ENCODE measurements around the gene ZNF524. TPM values are rescaled to one million over a fixed set of nuclear protein-coding genes. Genes with fewer than 3 reads are reported as not detected.
A peak's percentile ranks its signal among the peaks of the same experiment; 100 is the strongest.
"Not testable (repeated sequence)": the region's sequence is repeated elsewhere in the genome, so short reads cannot be mapped to it uniquely, and the experiment has no call there.

ZNF524 gene, protein sequence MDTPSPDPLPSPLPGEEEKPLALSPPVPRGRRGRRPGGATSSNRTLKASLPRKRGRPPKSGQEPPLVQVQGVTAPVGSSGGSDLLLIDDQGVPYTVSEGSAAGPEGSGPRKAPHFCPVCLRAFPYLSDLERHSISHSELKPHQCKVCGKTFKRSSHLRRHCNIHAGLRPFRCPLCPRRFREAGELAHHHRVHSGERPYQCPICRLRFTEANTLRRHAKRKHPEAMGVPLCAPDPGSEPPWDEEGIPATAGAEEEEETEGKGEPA
- total RNA-seq: 9.6 TPM

- Histone ChIP-seq H3K27me3 (ENCODE audit: insufficient read depth, low read length) (no peaks in the 10 kb centered on the region), H3K4me1 (ENCODE audit: insufficient read depth, low read length) (peaks cover 26% of the 10 kb centered on the region), H3K9me3 (ENCODE audit: low read depth, low read length) (no peaks in the 10 kb centered on the region), H3K4me3 (ENCODE audit: low read length) (peak within 1 kb of the TSS; percentile 94)
Measured at GRCh38 chr19:55599842-55600661, at the start of gene ZNF524. Gene ZNF524, plus strand, starts transcription at chr19:55600288. Its CDS starts 1,825 bp downstream, at chr19:55602113.

- H3K4me1 ChIP-seq (ENCODE audit: insufficient read depth, low read length): no peaks in the 10 kb centered on the region
- no peaks in the 10 kb centered on the region for H3K27me3 ChIP-seq (ENCODE audit: insufficient read depth, low read length)
- no peaks in the 10 kb centered on the region for H3K9me3 ChIP-seq (ENCODE audit: low read depth, low read length)
- no peak overlapping the region for H3K4me3 ChIP-seq (ENCODE audit: low read length)
Measured at GRCh38 chr19:55550321-55550650, 49.8 kb upstream of the ZNF524 start.

DNA sequence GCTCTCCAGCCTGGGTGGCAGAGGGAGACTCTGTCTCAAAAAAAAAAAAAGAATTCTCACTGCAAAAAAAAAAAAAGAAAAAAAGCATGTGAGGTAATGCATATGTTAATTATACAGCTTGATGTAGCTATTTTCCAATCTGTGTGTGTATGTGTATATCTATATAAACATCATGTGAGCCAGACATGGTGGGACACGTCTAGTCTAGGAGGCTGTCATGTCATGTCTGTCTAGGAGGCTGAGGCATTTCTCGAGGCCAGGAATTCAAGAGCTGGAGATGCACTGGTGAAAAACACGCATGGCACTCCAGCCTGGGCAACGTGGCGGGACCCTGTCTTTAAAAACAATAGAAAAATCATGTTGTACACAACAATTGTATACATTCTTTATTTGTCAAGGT is 47.9 kb upstream of the ZNF524 start:
- H3K27me3 ChIP-seq (ENCODE audit: insufficient read depth, low read length): no peaks in the 10 kb centered on the region
- no peaks in the 10 kb centered on the region for H3K9me3 ChIP-seq (ENCODE audit: low read depth, low read length)
- H3K4me3 ChIP-seq (ENCODE audit: low read length): no peak overlapping the region
- H3K4me1 ChIP-seq (ENCODE audit: insufficient read depth, low read length): no peaks in the 10 kb centered on the region

- Histone ChIP-seq H3K9me3 (ENCODE audit: low read depth, low read length) (no peaks in the 10 kb centered on the region), H3K4me1 (ENCODE audit: insufficient read depth, low read length) (no peaks in the 10 kb centered on the region), H3K27me3 (ENCODE audit: insufficient read depth, low read length) (no peaks in the 10 kb centered on the region), H3K4me3 (ENCODE audit: low read length) (no peak overlapping the region)
Measured at GRCh38 chr19:55552620-55553019, 47.5 kb upstream of the ZNF524 start.

GRCh38 chr19:55553217-55554182 is 46.6 kb upstream of the ZNF524 start:
- H3K9me3 ChIP-seq (ENCODE audit: low read depth, low read length): no peaks in the 10 kb centered on the region
- H3K4me3 ChIP-seq (ENCODE audit: low read length): no peak overlapping the region
- no peaks in the 10 kb centered on the region for H3K27me3 ChIP-seq (ENCODE audit: insufficient read depth, low read length)
- H3K4me1 ChIP-seq (ENCODE audit: insufficient read depth, low read length): no peaks in the 10 kb centered on the region

GRCh38 chr19:55554302-55554701 is 45.8 kb upstream of the ZNF524 start:
- Histone ChIP-seq H3K27me3 (ENCODE audit: insufficient read depth, low read length) (no peaks in the 10 kb centered on the region), H3K4me3 (ENCODE audit: low read length) (no peak overlapping the region), H3K9me3 (ENCODE audit: low read depth, low read length) (no peaks in the 10 kb centered on the region), H3K4me1 (ENCODE audit: insufficient read depth, low read length) (no peaks in the 10 kb centered on the region)

- Histone ChIP-seq H3K4me1 (ENCODE audit: insufficient read depth, low read length) (no peaks in the 10 kb centered on the region), H3K9me3 (ENCODE audit: low read depth, low read length) (no peaks in the 10 kb centered on the region), H3K4me3 (ENCODE audit: low read length) (no peak overlapping the region), H3K27me3 (ENCODE audit: insufficient read depth, low read length) (no peaks in the 10 kb centered on the region)
Measured at GRCh38 chr19:55554741-55555152, 45.3 kb upstream of the ZNF524 start.

GRCh38 chr19:55559684-55560083 is 40.4 kb upstream of the ZNF524 start:
- no peaks in the 10 kb centered on the region for H3K27me3 ChIP-seq (ENCODE audit: insufficient read depth, low read length)
- no peak overlapping the region for H3K4me3 ChIP-seq (ENCODE audit: low read length)
- H3K4me1 ChIP-seq (ENCODE audit: insufficient read depth, low read length): no peaks in the 10 kb centered on the region
- H3K9me3 ChIP-seq (ENCODE audit: low read depth, low read length): no peaks in the 10 kb centered on the region

DNA sequence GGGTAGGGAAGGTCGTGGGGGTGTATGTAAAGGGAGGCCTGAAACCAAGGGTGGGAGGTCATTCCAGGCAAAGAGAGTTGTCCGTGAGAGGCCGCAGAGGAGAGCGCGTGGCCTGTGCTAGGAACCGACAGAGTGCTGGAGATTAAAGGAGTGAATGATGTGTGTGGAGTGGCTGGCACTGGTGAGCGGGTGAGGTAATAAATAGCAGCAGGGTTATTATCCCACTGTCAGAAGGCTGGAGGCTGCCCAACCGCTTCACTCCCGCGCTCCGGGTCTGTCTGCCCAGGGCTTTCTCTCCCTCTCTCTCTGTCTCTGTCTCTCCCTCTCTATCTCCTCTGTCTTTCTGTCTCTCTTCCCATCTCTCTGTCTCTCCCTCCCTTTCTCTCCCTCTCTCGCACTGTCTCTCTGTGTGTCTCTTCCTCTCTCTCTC is 36.8 kb upstream of the ZNF524 start:
- Histone ChIP-seq H3K4me3 (ENCODE audit: low read length) (no peak overlapping the region), H3K4me1 (ENCODE audit: insufficient read depth, low read length) (no peaks in the 10 kb centered on the region)

DNA sequence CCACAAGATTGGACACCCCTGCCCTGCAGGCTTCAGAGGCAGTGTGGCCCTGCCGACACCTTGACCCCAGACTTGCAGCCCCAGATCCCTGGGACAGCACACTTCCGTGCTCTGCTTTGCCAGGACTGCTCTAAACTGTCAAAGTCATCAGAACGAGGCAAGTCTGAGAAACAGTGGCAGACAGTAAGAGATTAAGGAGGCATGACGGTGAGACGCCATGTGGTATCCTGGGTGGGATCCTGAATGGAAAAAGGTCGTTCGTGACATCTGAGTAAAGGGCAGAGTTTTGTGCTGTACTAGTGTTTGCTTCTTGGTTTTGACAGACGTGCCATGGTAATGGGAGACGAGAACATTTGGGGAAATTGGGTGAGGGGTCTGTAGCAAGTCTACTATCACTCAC is 33.3 kb upstream of the ZNF524 start:
- H3K9me3 ChIP-seq (ENCODE audit: low read depth, low read length): no peaks in the 10 kb centered on the region

More for the DNA sequence above, 36.8 kb upstream of the ZNF524 start:
- Histone ChIP-seq H3K9me3 (ENCODE audit: low read depth, low read length) (no peaks in the 10 kb centered on the region), H3K27me3 (ENCODE audit: insufficient read depth, low read length) (no peaks in the 10 kb centered on the region)

DNA sequence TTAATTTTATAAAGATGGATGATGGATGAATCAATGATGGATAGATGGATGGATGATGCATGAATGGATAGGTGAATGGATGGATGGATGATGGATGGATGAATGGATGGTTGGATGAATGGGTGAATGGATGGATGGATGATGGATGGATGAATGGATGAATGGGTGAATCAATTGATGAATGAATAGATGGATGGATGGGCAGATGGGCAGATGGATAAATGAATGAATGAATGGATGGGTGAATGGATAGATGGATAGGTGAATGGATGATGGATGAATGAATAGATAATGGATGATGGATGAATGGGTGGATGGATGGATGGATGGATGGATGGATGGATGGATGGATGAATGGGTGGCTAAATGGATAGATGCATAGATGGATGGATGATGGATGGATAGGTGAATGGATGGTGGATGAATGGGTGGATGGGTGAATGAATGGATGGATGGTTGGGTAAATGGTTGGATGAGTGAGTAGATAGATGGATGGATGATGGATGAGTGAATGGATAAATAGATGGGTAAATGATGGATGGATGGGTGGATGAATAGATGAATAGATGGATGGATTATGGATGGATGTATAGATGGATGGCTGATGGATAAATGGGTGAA is 32.3 kb upstream of the ZNF524 start:
- Histone ChIP-seq H3K9me3 (ENCODE audit: low read depth, low read length) (no peaks in the 10 kb centered on the region), H3K27me3 (ENCODE audit: insufficient read depth, low read length) (no peaks in the 10 kb centered on the region), H3K4me3 (ENCODE audit: low read length) (no peak overlapping the region), H3K4me1 (ENCODE audit: insufficient read depth, low read length) (no peaks in the 10 kb centered on the region)

More for the DNA sequence above, 33.3 kb upstream of the ZNF524 start:
- Histone ChIP-seq H3K27me3 (ENCODE audit: insufficient read depth, low read length) (no peaks in the 10 kb centered on the region), H3K4me3 (ENCODE audit: low read length) (no peak overlapping the region), H3K4me1 (ENCODE audit: insufficient read depth, low read length) (no peaks in the 10 kb centered on the region)

DNA sequence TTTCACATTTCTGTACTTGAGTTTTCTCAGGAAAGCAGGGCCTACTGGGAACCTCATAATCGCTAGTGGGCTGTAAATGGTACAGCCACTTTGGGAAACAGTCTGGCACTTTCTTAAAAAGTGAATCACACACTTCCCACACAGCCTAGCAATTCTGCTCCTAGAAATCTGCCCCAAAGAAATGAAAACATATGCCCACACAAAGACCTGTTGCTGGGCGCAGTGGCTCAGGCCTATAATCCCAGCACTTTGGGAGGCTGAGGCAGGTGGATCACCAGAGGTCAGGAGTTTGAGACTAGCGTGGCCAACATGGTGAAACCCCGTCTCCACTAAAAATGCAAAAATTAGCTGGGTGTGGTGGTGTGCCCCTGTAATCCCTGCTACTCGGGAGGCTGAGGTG is 30.6 kb upstream of the ZNF524 start:
- H3K4me1 ChIP-seq (ENCODE audit: insufficient read depth, low read length); H3K4me3 ChIP-seq (ENCODE audit: low read length); H3K27me3 ChIP-seq (ENCODE audit: insufficient read depth, low read length); H3K9me3 ChIP-seq (ENCODE audit: low read depth, low read length): not testable (repeated sequence)

DNA sequence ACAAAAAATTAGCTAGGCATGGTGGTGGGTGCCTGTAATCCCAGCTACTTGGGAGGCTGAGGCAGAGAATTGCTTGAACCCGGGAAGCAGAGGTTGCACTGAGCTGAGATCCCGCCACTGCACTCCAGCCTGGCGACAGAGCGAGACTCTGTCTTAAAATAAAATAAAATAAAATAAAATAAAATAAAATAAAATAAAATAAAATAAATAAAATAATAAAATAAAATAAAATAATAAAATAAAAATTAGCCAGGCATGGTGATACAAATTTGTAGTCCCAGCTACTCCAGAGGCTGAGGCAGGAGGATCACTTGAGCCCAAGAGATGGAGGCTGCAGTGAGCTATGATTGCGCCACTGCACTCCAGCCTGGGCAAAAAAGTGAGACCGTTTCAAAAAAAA is 26.2 kb upstream of the ZNF524 start:
- not testable (repeated sequence) for H3K9me3 ChIP-seq (ENCODE audit: low read depth, low read length); H3K27me3 ChIP-seq (ENCODE audit: insufficient read depth, low read length); H3K4me1 ChIP-seq (ENCODE audit: insufficient read depth, low read length); H3K4me3 ChIP-seq (ENCODE audit: low read length)

DNA sequence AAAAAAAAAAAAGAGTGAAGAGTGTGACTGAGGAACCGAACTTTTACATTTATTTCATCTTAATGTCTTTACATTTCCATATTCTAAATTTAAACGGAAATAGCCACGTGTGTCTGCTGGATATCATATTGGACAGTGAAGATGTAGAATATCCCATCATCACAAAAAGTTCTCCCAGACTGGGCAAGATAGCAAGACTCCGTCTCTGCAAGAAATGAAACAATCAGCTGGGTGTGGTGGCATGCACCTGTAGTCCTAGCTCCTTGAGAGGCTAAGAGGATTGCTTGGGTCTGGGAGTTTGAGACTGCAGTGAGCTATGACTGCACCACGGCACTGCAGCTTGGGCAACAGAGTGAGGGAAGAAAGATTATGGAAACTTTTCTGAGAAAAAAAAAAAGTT is 23.3 kb upstream of the ZNF524 start:
- no peaks in the 10 kb centered on the region for H3K27me3 ChIP-seq (ENCODE audit: insufficient read depth, low read length)
- peaks cover 15% of the 10 kb centered on the region for H3K4me1 ChIP-seq (ENCODE audit: insufficient read depth, low read length)
- no peaks in the 10 kb centered on the region for H3K9me3 ChIP-seq (ENCODE audit: low read depth, low read length)
- no peak overlapping the region for H3K4me3 ChIP-seq (ENCODE audit: low read length)

Data from mononuclear cell (primary cell).